ENCODE data around the gene ZNF385C.
A peak's percentile ranks its signal among the peaks of the same experiment; 100 is the strongest.

ZNF385C gene

GRCh38 chr17:42112552-42113176 lies 14.4 kb upstream of the ZNF385C start, which contains the start of gene DHX58:
Gene DHX58, minus strand, starts transcription at chr17:42112714. Its CDS starts 822 bp downstream, at chr17:42111892.
- H3K36me3 ChIP-seq (ENCODE audit: insufficient read depth, low read length): peaks cover 20% of the 10 kb centered on the region; the same call in 1 of the 2 replicates
- H3K27ac ChIP-seq: peak within 1 kb of the TSS; percentile 57
- H3K9ac ChIP-seq (ENCODE audit: insufficient read length): no peak within 1 kb of the TSS
- TF ChIP-seq POLR2AphosphoS5 (IDR thresholded peaks at IDR 0.05; ENCODE audit: borderline replicate concordance, low read depth, low read length) (peak; percentile 60; the same call in 1 of the 2 replicates), FOXP2 (optimal IDR thresholded peaks at IDR 0.05; ENCODE audit: control extremely low read depth, extremely low read length, insufficient read depth) (no peak)
- H3K9me3 ChIP-seq (ENCODE audit: low read depth, low read length): no peaks in the 10 kb centered on the region
- no peak for DNase-seq (ENCODE audit: low read depth, low spot score)
- peak within 1 kb of the TSS; percentile 23; the same call in 1 of the 2 replicates for H3K4me3 ChIP-seq

- peaks cover 14% of the 10 kb centered on the region; the same call in 1 of the 2 replicates for H3K36me3 ChIP-seq (ENCODE audit: insufficient read depth, low read length)
- no peak for DNase-seq (ENCODE audit: low read depth, low spot score)
- H3K9me3 ChIP-seq (ENCODE audit: low read depth, low read length): no peaks in the 10 kb centered on the region
- H3K9ac ChIP-seq (ENCODE audit: insufficient read length): no peak overlapping the region
- peak overlapping the region; percentile 23; the same call in 1 of the 2 replicates for H3K4me3 ChIP-seq
- peak overlapping the region; percentile 57; the same call in 1 of the 2 replicates for H3K27ac ChIP-seq
- TF ChIP-seq EZH2 (IDR thresholded peaks at IDR 0.05) (no peak), FOXP2 (optimal IDR thresholded peaks at IDR 0.05; ENCODE audit: control extremely low read depth, extremely low read length, insufficient read depth) (no peak), POLR2AphosphoS5 (IDR thresholded peaks at IDR 0.05; ENCODE audit: borderline replicate concordance, low read depth, low read length) (no peak)
Measured at GRCh38 chr17:42111871-42112551, 13.7 kb upstream of the ZNF385C start.

GRCh38 chr17:42111265-42111636 lies 13.0 kb upstream of the ZNF385C start:
- no peak overlapping the region for H3K27ac ChIP-seq

GRCh38 chr17:42110301-42111264 lies 12.3 kb upstream of the ZNF385C start:
- Histone ChIP-seq H3K9ac (ENCODE audit: insufficient read length) (no peak overlapping the region), H3K36me3 (ENCODE audit: insufficient read depth, low read length) (peaks cover 3% of the 10 kb centered on the region; the same call in 1 of the 2 replicates), H3K4me3 (no peak overlapping the region), H3K9me3 (ENCODE audit: low read depth, low read length) (no peaks in the 10 kb centered on the region), H3K27ac (no peak overlapping the region)
- no peak for TF ChIP-seq EZH2 (IDR thresholded peaks at IDR 0.05)
- TF ChIP-seq FOXP2 (optimal IDR thresholded peaks at IDR 0.05; ENCODE audit: control extremely low read depth, extremely low read length, insufficient read depth): no peak
- no peak for TF ChIP-seq POLR2AphosphoS5 (IDR thresholded peaks at IDR 0.05; ENCODE audit: borderline replicate concordance, low read depth, low read length)
- DNase-seq (ENCODE audit: low read depth, low spot score): no peak

More at GRCh38 chr17:42111265-42111636, 13.0 kb upstream of the ZNF385C start:
- Histone ChIP-seq H3K9me3 (ENCODE audit: low read depth, low read length) (no peaks in the 10 kb centered on the region), H3K9ac (ENCODE audit: insufficient read length) (no peak overlapping the region), H3K36me3 (ENCODE audit: insufficient read depth, low read length) (peaks cover 10% of the 10 kb centered on the region; the same call in 1 of the 2 replicates), H3K4me3 (no peak overlapping the region)
- DNase-seq (ENCODE audit: low read depth, low spot score): no peak
- no peak for TF ChIP-seq FOXP2 (optimal IDR thresholded peaks at IDR 0.05; ENCODE audit: control extremely low read depth, extremely low read length, insufficient read depth)
- TF ChIP-seq POLR2AphosphoS5 (IDR thresholded peaks at IDR 0.05; ENCODE audit: borderline replicate concordance, low read depth, low read length): no peak
- no peak for TF ChIP-seq EZH2 (IDR thresholded peaks at IDR 0.05)

- Histone ChIP-seq H3K36me3 (ENCODE audit: insufficient read depth, low read length) (no peaks in the 10 kb centered on the region; the same call in 1 of the 2 replicates), H3K4me3 (no peak overlapping the region), H3K27ac (no peak overlapping the region), H3K9ac (ENCODE audit: insufficient read length) (no peak overlapping the region), H3K9me3 (ENCODE audit: low read depth, low read length) (no peaks in the 10 kb centered on the region)
- no peak for DNase-seq (ENCODE audit: low read depth, low spot score)
- TF ChIP-seq POLR2AphosphoS5 (IDR thresholded peaks at IDR 0.05; ENCODE audit: borderline replicate concordance, low read depth, low read length) (no peak), EZH2 (IDR thresholded peaks at IDR 0.05) (no peak), FOXP2 (optimal IDR thresholded peaks at IDR 0.05; ENCODE audit: control extremely low read depth, extremely low read length, insufficient read depth) (no peak)
Measured at GRCh38 chr17:42109086-42109485, 10.8 kb upstream of the ZNF385C start.

- H3K9ac ChIP-seq (ENCODE audit: insufficient read length): no peak overlapping the region
- DNase-seq (ENCODE audit: low read depth, low spot score): no peak
- H3K9me3 ChIP-seq (ENCODE audit: low read depth, low read length): no peaks in the 10 kb centered on the region
- no peak overlapping the region for H3K27ac ChIP-seq
- no peak; the same call in 1 of the 2 replicates for TF ChIP-seq POLR2AphosphoS5 (IDR thresholded peaks at IDR 0.05; ENCODE audit: borderline replicate concordance, low read depth, low read length)
- TF ChIP-seq EZH2 (IDR thresholded peaks at IDR 0.05): no peak
- no peak for TF ChIP-seq FOXP2 (optimal IDR thresholded peaks at IDR 0.05; ENCODE audit: control extremely low read depth, extremely low read length, insufficient read depth)
- H3K36me3 ChIP-seq (ENCODE audit: insufficient read depth, low read length): no peaks in the 10 kb centered on the region
- peak overlapping the region; percentile 68 for H3K4me3 ChIP-seq
Measured at GRCh38 chr17:42107597-42108576, 9.6 kb upstream of the ZNF385C start.

- H3K9ac ChIP-seq (ENCODE audit: insufficient read length): no peak overlapping the region
- no peaks in the 10 kb centered on the region for H3K9me3 ChIP-seq (ENCODE audit: low read depth, low read length)
- peak overlapping the region; percentile 68 for H3K4me3 ChIP-seq
- no peak for TF ChIP-seq POLR2AphosphoS5 (IDR thresholded peaks at IDR 0.05; ENCODE audit: borderline replicate concordance, low read depth, low read length)
- no peak for TF ChIP-seq FOXP2 (optimal IDR thresholded peaks at IDR 0.05; ENCODE audit: control extremely low read depth, extremely low read length, insufficient read depth)
- TF ChIP-seq EZH2 (IDR thresholded peaks at IDR 0.05): no peak
- no peak overlapping the region for H3K27ac ChIP-seq
- DNase-seq (ENCODE audit: low read depth, low spot score): no peak
- H3K36me3 ChIP-seq (ENCODE audit: insufficient read depth, low read length): no peaks in the 10 kb centered on the region
Measured at GRCh38 chr17:42107124-42107523, 8.9 kb upstream of the ZNF385C start.
